HEK293 (cell line): ENCODE results near the gene MAGOHB.

Source experiments
- CTCF ChIA-PET: fragments of 350-600 bp; formaldehyde crosslinking; extraction: SDS; loops from one replicate; lab custom pipeline; 2021; ENCODE audit warnings: antibody characterized with exemption; lab: Yijun Ruan, JAX
- POLR2A ChIA-PET: fragments of 300-600 bp; formaldehyde crosslinking; extraction: SDS; loops from one replicate; lab custom pipeline; 2020; ENCODE audit warnings: antibody characterized with exemption, inconsistent platforms; lab: Yijun Ruan, JAX
- H3K27ac ChIP-seq: fragments of 200-500 bp; sonication (Bioruptor generic); 2 replicates; pipeline ENCODE4 v1.5.1; 2014; ENCODE audit warnings: low read depth, low read length, control low read depth, inconsistent platforms; ENCODE audit errors: extremely low read depth
- H3K36me3 ChIP-seq, 2 experiments: fragments of 200-500 bp in 1 of 2; sonication (Bioruptor generic) in 1 of 2; 1 replicate in 1 of 2; 2 replicates in 1 of 2; pipeline ENCODE4 v1.5.1; 2014 to 2017; ENCODE audit warnings: inconsistent platforms in 2 of 2, low read length in 2 of 2; ENCODE audit not compliant: control insufficient read depth in 2 of 2, insufficient read depth in 1 of 2
- H3K4me1 ChIP-seq: fragments of 200-500 bp; sonication (Bioruptor generic); 2 replicates; pipeline ENCODE4 v1.5.1; 2014; ENCODE audit warnings: mild to moderate bottlenecking, low read length, inconsistent platforms; ENCODE audit not compliant: control insufficient read depth, insufficient read depth
- H3K4me3 ChIP-seq: 2 replicates; pipeline ENCODE4 v1.5.1; 2011; ENCODE audit warnings: low read depth, mild to moderate bottlenecking, control low read depth, low read length, moderate library complexity
- H3K9me3 ChIP-seq: fragments of 200-500 bp; sonication (Bioruptor generic); 2 replicates; pipeline ENCODE4 v1.5.1; 2014; ENCODE audit warnings: low read depth, low read length, inconsistent platforms; ENCODE audit not compliant: control insufficient read depth, insufficient read depth
- KLF10 ChIP-seq: fragments of 450-650 bp; IDR thresholded peaks from 2 replicates; pipeline ENCODE4 v1.5.1; 2018; ENCODE audit warnings: missing biosample characterization, mild to moderate bottlenecking, missing genetic modification characterization
- KLF7 ChIP-seq: fragments of 450-650 bp; formaldehyde crosslinking; IDR thresholded peaks from 2 replicates; pipeline ENCODE4 v1.5.1; 2016; ENCODE audit warnings: missing biosample characterization, missing genetic modification characterization, borderline replicate concordance
- SCRT2 ChIP-seq: fragments of 450-650 bp; formaldehyde crosslinking; IDR thresholded peaks from 2 replicates; pipeline ENCODE4 v1.5.1; 2016; ENCODE audit warnings: missing biosample characterization, missing genetic modification characterization
- WT1 ChIP-seq: fragments of 450-650 bp; formaldehyde crosslinking; IDR thresholded peaks from 2 replicates; pipeline ENCODE4 v1.5.1; 2016; ENCODE audit warnings: missing biosample characterization, missing genetic modification characterization
- ZNF10 ChIP-seq: fragments of 450-650 bp; formaldehyde crosslinking; IDR thresholded peaks from 2 replicates; pipeline ENCODE4 v1.5.1; 2017; ENCODE audit warnings: missing biosample characterization, missing genetic modification characterization
- ZNF112 ChIP-seq: fragments of 450-650 bp; formaldehyde crosslinking; IDR thresholded peaks from 2 replicates; pipeline ENCODE4 v1.5.0; 2017; ENCODE audit warnings: missing biosample characterization, missing genetic modification characterization
- ZNF114 ChIP-seq: fragments of 450-650 bp; formaldehyde crosslinking; IDR thresholded peaks from 2 replicates; pipeline ENCODE4 v1.5.0; 2017; ENCODE audit warnings: missing biosample characterization, missing genetic modification characterization
- ZNF157 ChIP-seq: fragments of 450-650 bp; formaldehyde crosslinking; IDR thresholded peaks from 2 replicates; pipeline ENCODE4 v1.5.1; 2016; ENCODE audit warnings: missing biosample characterization, missing genetic modification characterization
- ZNF175 ChIP-seq: fragments of 450-650 bp; formaldehyde crosslinking; IDR thresholded peaks from 2 replicates; pipeline ENCODE4 v1.5.1; 2016; ENCODE audit warnings: missing biosample characterization, missing genetic modification characterization
- ZNF23 ChIP-seq: fragments of 450-650 bp; formaldehyde crosslinking; IDR thresholded peaks from 2 replicates; pipeline ENCODE4 v1.5.1; 2016; ENCODE audit warnings: missing biosample characterization, missing genetic modification characterization, borderline replicate concordance
- ZNF350 ChIP-seq: fragments of 450-650 bp; formaldehyde crosslinking; IDR thresholded peaks from 2 replicates; pipeline ENCODE4 v1.5.0; 2017; ENCODE audit warnings: missing biosample characterization, mild to moderate bottlenecking, missing genetic modification characterization
- ZNF501 ChIP-seq: fragments of 450-650 bp; formaldehyde crosslinking; IDR thresholded peaks from 2 replicates; pipeline ENCODE4 v1.5.1; 2016; ENCODE audit warnings: missing biosample characterization, missing genetic modification characterization
- ZNF624 ChIP-seq: fragments of 450-650 bp; formaldehyde crosslinking; IDR thresholded peaks from 2 replicates; pipeline ENCODE4 v1.5.1; 2017; ENCODE audit warnings: missing biosample characterization, missing genetic modification characterization
- ZNF747 ChIP-seq: fragments of 450-650 bp; formaldehyde crosslinking; IDR thresholded peaks from 2 replicates; pipeline ENCODE4 v1.5.1; 2016; ENCODE audit warnings: missing biosample characterization, missing genetic modification characterization
- ZNF76 ChIP-seq: fragments of 450-650 bp; formaldehyde crosslinking; IDR thresholded peaks from 2 replicates; pipeline ENCODE4; 2016; ENCODE audit warnings: low read depth, missing biosample characterization, missing genetic modification characterization, borderline replicate concordance
- ZNF843 ChIP-seq: fragments of 450-650 bp; formaldehyde crosslinking; IDR thresholded peaks from 2 replicates; pipeline ENCODE4 v1.5.1; 2016; ENCODE audit warnings: missing biosample characterization, missing genetic modification characterization
- TF ChIP-seq, protein P1 (sequence below): fragments of 450-650 bp; formaldehyde crosslinking; IDR thresholded peaks from 2 replicates; pipeline ENCODE4 v1.5.1; 2016; ENCODE audit warnings: missing biosample characterization, missing genetic modification characterization
- TF ChIP-seq, protein P2 (sequence below): fragments of 450-650 bp; formaldehyde crosslinking; conservative IDR thresholded peaks from 2 replicates; pipeline ENCODE4 v1.5.1; 2016; ENCODE audit warnings: low read depth, missing biosample characterization, missing genetic modification characterization
- TF ChIP-seq, protein P3 (sequence below): fragments of 450-650 bp; formaldehyde crosslinking; IDR thresholded peaks from 2 replicates; pipeline ENCODE4 v1.5.1; 2017; ENCODE audit warnings: missing biosample characterization, missing genetic modification characterization
- TF ChIP-seq, protein P4 (sequence below): fragments of 450-650 bp; formaldehyde crosslinking; IDR thresholded peaks from 2 replicates; pipeline ENCODE4 v1.5.1; 2016; ENCODE audit warnings: missing biosample characterization, missing genetic modification characterization, borderline replicate concordance

Gene MAGOHB

GRCh38 chr12:10558789-10559188, 54.6 kb downstream of the MAGOHB start:
- POLR2A ChIA-PET, result no interaction called here
- no peak overlapping the region for H3K27ac ChIP-seq
- TF ChIP-seq, protein P1, sequence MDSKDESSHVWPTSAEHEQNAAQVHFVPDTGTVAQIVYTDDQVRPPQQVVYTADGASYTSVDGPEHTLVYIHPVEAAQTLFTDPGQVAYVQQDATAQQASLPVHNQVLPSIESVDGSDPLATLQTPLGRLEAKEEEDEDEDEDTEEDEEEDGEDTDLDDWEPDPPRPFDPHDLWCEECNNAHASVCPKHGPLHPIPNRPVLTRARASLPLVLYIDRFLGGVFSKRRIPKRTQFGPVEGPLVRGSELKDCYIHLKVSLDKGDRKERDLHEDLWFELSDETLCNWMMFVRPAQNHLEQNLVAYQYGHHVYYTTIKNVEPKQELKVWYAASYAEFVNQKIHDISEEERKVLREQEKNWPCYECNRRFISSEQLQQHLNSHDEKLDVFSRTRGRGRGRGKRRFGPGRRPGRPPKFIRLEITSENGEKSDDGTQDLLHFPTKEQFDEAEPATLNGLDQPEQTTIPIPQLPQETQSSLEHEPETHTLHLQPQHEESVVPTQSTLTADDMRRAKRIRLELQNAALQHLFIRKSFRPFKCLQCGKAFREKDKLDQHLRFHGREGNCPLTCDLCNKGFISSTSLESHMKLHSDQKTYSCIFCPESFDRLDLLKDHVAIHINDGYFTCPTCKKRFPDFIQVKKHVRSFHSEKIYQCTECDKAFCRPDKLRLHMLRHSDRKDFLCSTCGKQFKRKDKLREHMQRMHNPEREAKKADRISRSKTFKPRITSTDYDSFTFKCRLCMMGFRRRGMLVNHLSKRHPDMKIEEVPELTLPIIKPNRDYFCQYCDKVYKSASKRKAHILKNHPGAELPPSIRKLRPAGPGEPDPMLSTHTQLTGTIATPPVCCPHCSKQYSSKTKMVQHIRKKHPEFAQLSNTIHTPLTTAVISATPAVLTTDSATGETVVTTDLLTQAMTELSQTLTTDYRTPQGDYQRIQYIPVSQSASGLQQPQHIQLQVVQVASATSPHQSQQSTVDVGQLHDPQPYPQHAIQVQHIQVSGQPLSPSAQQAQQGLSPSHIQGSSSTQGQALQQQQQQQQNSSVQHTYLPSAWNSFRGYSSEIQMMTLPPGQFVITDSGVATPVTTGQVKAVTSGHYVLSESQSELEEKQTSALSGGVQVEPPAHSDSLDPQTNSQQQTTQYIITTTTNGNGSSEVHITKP, result no peak
- no peak for TF ChIP-seq ZNF843 (tag by site-specific recombination)
- no peak for TF ChIP-seq ZNF747 (tag by site-specific recombination)
- no peak for TF ChIP-seq ZNF157 (tag by site-specific recombination)
- TF ChIP-seq, all 188 proteins: peak for 0
- H3K4me1 ChIP-seq, result no peaks in the 10 kb centered on the region
- no peaks in the 10 kb centered on the region for H3K36me3 ChIP-seq
- CTCF ChIA-PET, result interaction anchor here (0.7 to 2.3 kb wide), 3 partner anchors 227 to 550 kb away, joined by 3 to 14 read pairs (median 5); no protein-coding TSS in a partner anchor
- H3K9me3 ChIP-seq, result no peaks in the 10 kb centered on the region
- H3K4me3 ChIP-seq, result no peak overlapping the region

- CTCF ChIA-PET, result interaction anchor here (2.3 kb wide), 1 partner anchor 322 kb away, joined by 14 read pairs; no protein-coding TSS in a partner anchor
- no peaks in the 10 kb centered on the region for H3K4me1 ChIP-seq
- no peaks in the 10 kb centered on the region for H3K36me3 ChIP-seq
- H3K27ac ChIP-seq, result no peak overlapping the region
- H3K4me3 ChIP-seq, result no peak overlapping the region
- no peaks in the 10 kb centered on the region for H3K9me3 ChIP-seq
- POLR2A ChIA-PET, result no interaction called here
- TF ChIP-seq SCRT2, result no peak
- TF ChIP-seq ZNF501 (tag by site-specific recombination), result no peak
- TF ChIP-seq WT1, result no peak
- TF ChIP-seq KLF10, result no peak
- no peak for TF ChIP-seq KLF7 (tag by site-specific recombination)
- TF ChIP-seq, protein P2, sequence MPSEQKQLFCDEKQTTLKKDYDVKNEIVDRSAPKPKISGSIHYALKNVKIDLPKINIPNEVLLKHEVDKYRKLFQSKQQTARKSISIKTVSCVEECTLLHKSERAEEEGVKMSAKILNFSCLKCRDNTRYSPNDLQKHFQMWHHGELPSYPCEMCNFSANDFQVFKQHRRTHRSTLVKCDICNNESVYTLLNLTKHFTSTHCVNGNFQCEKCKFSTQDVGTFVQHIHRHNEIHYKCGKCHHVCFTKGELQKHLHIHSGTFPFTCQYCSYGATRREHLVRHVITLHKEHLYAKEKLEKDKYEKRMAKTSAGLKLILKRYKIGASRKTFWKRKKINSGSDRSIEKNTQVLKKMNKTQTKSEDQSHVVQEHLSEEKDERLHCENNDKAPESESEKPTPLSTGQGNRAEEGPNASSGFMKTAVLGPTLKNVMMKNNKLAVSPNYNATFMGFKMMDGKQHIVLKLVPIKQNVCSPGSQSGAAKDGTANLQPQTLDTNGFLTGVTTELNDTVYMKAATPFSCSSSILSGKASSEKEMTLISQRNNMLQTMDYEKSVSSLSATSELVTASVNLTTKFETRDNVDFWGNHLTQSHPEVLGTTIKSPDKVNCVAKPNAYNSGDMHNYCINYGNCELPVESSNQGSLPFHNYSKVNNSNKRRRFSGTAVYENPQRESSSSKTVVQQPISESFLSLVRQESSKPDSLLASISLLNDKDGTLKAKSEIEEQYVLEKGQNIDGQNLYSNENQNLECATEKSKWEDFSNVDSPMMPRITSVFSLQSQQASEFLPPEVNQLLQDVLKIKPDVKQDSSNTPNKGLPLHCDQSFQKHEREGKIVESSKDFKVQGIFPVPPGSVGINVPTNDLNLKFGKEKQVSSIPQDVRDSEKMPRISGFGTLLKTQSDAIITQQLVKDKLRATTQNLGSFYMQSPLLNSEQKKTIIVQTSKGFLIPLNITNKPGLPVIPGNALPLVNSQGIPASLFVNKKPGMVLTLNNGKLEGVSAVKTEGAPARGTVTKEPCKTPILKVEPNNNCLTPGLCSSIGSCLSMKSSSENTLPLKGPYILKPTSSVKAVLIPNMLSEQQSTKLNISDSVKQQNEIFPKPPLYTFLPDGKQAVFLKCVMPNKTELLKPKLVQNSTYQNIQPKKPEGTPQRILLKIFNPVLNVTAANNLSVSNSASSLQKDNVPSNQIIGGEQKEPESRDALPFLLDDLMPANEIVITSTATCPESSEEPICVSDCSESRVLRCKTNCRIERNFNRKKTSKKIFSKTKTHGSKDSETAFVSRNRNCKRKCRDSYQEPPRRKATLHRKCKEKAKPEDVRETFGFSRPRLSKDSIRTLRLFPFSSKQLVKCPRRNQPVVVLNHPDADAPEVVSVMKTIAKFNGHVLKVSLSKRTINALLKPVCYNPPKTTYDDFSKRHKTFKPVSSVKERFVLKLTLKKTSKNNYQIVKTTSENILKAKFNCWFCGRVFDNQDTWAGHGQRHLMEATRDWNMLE (tag by site-specific recombination), result no peak
- TF ChIP-seq ZNF114, result no peak
- no peak for TF ChIP-seq ZNF23
- no peak for TF ChIP-seq ZNF175 (tag by site-specific recombination)
- no peak for TF ChIP-seq ZNF112 (tag by site-specific recombination)
- no peak for TF ChIP-seq ZNF350
- TF ChIP-seq ZNF624 (tag by site-specific recombination), result no peak
- TF ChIP-seq ZNF10, result no peak
- TF ChIP-seq, protein P3, sequence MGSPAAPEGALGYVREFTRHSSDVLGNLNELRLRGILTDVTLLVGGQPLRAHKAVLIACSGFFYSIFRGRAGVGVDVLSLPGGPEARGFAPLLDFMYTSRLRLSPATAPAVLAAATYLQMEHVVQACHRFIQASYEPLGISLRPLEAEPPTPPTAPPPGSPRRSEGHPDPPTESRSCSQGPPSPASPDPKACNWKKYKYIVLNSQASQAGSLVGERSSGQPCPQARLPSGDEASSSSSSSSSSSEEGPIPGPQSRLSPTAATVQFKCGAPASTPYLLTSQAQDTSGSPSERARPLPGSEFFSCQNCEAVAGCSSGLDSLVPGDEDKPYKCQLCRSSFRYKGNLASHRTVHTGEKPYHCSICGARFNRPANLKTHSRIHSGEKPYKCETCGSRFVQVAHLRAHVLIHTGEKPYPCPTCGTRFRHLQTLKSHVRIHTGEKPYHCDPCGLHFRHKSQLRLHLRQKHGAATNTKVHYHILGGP, result no peak
- no peak for TF ChIP-seq ZNF76 (tag by site-specific recombination)
- TF ChIP-seq, protein P4, sequence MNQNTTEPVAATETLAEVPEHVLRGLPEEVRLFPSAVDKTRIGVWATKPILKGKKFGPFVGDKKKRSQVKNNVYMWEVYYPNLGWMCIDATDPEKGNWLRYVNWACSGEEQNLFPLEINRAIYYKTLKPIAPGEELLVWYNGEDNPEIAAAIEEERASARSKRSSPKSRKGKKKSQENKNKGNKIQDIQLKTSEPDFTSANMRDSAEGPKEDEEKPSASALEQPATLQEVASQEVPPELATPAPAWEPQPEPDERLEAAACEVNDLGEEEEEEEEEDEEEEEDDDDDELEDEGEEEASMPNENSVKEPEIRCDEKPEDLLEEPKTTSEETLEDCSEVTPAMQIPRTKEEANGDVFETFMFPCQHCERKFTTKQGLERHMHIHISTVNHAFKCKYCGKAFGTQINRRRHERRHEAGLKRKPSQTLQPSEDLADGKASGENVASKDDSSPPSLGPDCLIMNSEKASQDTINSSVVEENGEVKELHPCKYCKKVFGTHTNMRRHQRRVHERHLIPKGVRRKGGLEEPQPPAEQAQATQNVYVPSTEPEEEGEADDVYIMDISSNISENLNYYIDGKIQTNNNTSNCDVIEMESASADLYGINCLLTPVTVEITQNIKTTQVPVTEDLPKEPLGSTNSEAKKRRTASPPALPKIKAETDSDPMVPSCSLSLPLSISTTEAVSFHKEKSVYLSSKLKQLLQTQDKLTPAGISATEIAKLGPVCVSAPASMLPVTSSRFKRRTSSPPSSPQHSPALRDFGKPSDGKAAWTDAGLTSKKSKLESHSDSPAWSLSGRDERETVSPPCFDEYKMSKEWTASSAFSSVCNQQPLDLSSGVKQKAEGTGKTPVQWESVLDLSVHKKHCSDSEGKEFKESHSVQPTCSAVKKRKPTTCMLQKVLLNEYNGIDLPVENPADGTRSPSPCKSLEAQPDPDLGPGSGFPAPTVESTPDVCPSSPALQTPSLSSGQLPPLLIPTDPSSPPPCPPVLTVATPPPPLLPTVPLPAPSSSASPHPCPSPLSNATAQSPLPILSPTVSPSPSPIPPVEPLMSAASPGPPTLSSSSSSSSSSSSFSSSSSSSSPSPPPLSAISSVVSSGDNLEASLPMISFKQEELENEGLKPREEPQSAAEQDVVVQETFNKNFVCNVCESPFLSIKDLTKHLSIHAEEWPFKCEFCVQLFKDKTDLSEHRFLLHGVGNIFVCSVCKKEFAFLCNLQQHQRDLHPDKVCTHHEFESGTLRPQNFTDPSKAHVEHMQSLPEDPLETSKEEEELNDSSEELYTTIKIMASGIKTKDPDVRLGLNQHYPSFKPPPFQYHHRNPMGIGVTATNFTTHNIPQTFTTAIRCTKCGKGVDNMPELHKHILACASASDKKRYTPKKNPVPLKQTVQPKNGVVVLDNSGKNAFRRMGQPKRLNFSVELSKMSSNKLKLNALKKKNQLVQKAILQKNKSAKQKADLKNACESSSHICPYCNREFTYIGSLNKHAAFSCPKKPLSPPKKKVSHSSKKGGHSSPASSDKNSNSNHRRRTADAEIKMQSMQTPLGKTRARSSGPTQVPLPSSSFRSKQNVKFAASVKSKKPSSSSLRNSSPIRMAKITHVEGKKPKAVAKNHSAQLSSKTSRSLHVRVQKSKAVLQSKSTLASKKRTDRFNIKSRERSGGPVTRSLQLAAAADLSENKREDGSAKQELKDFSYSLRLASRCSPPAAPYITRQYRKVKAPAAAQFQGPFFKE, result no peak
Measured at GRCh38 chr12:10558301-10558700, 55.1 kb downstream of the MAGOHB start.
